Ectodermal cell (in vitro differentiated cells): ENCODE measurements around the gene PEX14.

Source experiments
- H3K27ac ChIP-seq: 2 replicates; pipeline ENCODE4 v1.7.0; 2013; ENCODE audit warnings: mild to moderate bottlenecking, low read depth, low read length; ENCODE audit not compliant: insufficient read depth, poor library complexity, severe bottlenecking
- H3K27me3 ChIP-seq: 2 replicates; pipeline ENCODE4 v1.7.0; 2013; ENCODE audit warnings: mild to moderate bottlenecking, low read length; ENCODE audit not compliant: insufficient read depth, control insufficient read depth, poor library complexity, severe bottlenecking
- H3K36me3 ChIP-seq: one replicate; pipeline ENCODE4 v1.7.0; 2013; ENCODE audit warnings: low read length; ENCODE audit not compliant: control insufficient read depth, insufficient read depth
- H3K4me1 ChIP-seq: one replicate; pipeline ENCODE4 v1.7.0; 2013; ENCODE audit warnings: low read length; ENCODE audit not compliant: control insufficient read depth, insufficient read depth
- H3K4me3 ChIP-seq: 2 replicates; pipeline ENCODE4 v1.7.0; 2013; ENCODE audit warnings: low read depth, low read length, control low read depth; ENCODE audit not compliant: insufficient read depth
- H3K9me3 ChIP-seq: 2 replicates; pipeline ENCODE4 v1.7.0; 2013; ENCODE audit warnings: mild to moderate bottlenecking, low read length, moderate library complexity; ENCODE audit not compliant: control insufficient read depth
- WGBS, 2 experiments: methylation state at CpG; one replicate each; pipeline ENCODE4 v1.1.7; 2013; ENCODE audit warnings: missing lambda C conversion rate in 2 of 2; 5-methylcytosine and 5-hydroxymethylcytosine counted together

Gene PEX14

DNA sequence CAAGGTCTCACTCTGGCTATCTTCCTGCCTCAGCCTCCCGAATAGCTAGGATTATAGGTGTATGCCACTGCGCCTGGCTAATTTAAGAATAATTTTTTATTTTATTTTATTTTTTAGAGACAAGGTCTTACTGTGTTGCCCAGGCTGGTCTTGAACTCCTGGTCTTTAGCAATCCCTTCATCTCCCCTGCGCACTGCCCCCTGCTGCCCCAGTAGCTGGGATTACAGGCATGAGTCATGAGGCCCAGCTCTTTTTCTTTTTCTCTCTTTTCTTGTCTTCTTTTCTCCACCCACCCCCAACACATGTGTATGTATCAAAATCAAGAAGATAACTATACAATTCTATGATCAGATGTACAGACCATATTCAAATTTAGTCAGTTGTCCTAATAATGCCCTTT, 87.2 kb downstream of the PEX14 start:
- WGBS, 2 experiments: 86 to 97% methylated on average over 1 of the region's 3 CpGs
- Histone ChIP-seq H3K36me3 (no peaks in the 10 kb centered on the region), H3K4me3 (no peak overlapping the region), H3K9me3 (no peaks in the 10 kb centered on the region), H3K27ac (no peak overlapping the region), H3K27me3 (no peaks in the 10 kb centered on the region), H3K4me1 (no peaks in the 10 kb centered on the region)

DNA sequence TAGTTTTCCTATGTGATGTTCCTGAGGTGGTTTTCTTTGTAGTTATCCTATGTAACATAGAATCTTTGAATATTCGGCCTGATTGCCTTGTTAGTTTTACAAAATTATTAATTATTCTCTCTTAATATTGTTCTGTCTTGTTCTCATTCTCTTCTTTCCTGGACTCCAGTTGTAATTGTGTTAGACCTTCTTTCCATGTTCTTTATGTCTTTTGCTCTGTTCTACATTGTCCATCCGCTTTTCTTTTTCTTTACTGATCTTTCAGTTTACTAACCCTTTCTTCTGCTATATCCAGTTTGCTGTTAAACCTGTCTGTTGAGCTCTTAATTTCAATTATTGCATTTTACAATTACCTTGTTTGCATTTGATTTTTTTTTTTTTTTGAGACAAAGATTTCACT, 89.3 kb downstream of the PEX14 start:
- no peaks in the 10 kb centered on the region for H3K9me3 ChIP-seq
- no peaks in the 10 kb centered on the region for H3K36me3 ChIP-seq
- H3K4me3 ChIP-seq: no peak overlapping the region
- no peak overlapping the region for H3K27ac ChIP-seq
- no peaks in the 10 kb centered on the region for H3K27me3 ChIP-seq
- no peaks in the 10 kb centered on the region for H3K4me1 ChIP-seq
- WGBS, 2 experiments: 96 to 100% methylated on average over 1 to 2 of the region's 2 CpGs

DNA sequence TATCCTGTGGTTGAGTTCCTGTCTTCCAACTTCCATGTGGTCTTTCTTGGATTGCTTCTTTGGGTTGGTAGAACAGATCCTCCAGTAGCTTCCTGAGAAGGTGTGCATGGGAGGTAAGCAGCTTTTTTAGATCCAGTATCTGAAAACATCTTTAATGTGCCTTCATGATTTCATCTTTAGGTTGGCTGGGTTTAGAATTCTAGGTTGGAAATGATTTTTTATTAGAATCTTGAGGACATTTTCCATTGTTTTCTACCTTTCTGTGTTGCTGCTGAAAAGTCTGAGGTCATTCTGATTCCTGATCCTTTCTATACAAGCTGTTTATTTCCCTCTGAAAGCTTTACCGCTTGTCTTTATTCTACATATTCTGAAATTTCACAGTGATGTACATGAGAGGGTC, 94.8 kb downstream of the PEX14 start:
- Histone ChIP-seq H3K27ac (no peak overlapping the region), H3K27me3 (no peaks in the 10 kb centered on the region), H3K9me3 (no peaks in the 10 kb centered on the region), H3K4me1 (no peaks in the 10 kb centered on the region), H3K4me3 (no peak overlapping the region), H3K36me3 (no peaks in the 10 kb centered on the region)
- WGBS, 2 experiments: 86% methylated on average over 1 of the region's 1 CpG; no CpG with 5 or more reads in 1 of the 2 experiments

DNA sequence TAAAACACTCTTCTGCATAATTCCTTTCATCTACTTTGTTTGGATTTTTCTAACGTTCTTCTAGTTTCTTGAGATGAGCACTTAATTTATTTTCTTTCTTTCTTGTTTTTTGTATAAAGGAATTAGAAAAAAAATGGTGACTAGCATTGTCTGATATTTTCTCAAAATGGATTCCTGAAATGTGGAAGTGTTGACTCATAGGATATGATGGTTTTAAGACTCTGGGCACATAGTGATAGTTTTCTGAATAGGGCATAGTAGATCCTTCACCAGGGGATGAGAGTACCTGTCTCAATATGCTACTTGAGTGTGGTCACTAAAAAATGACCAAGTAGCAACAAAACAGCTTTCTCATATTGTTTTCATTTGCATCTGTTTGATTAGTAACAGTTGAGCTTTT, 100.9 kb downstream of the PEX14 start:
- H3K27me3 ChIP-seq: no peaks in the 10 kb centered on the region
- H3K4me1 ChIP-seq: no peaks in the 10 kb centered on the region
- no peaks in the 10 kb centered on the region for H3K36me3 ChIP-seq
- H3K27ac ChIP-seq: no peak overlapping the region
- WGBS, 2 experiments: 73 to 100% methylated on average over 1 of the region's 1 CpG
- no peaks in the 10 kb centered on the region for H3K9me3 ChIP-seq
- no peak overlapping the region for H3K4me3 ChIP-seq

DNA sequence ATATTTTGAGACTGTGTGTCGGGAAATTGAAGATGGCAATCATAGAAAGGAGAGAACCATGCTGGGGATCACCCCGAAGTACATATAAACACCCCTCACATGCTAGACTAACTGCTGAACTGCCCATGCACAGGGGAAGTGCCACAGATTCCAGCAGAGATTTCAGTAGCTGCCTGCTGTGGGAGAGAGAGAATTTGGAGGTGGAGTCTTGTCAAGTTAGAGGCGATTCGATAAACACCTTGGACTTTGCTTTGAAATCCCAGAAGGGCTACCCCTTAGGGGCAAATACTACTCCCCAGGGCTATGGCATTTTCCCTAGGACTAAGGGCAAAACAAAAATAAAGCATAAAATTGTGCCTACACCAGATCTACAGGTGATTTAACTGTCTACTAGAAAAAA, 103.3 kb downstream of the PEX14 start:
- Histone ChIP-seq H3K36me3 (no peaks in the 10 kb centered on the region), H3K27me3 (no peaks in the 10 kb centered on the region), H3K9me3 (no peaks in the 10 kb centered on the region), H3K4me1 (no peaks in the 10 kb centered on the region), H3K27ac (no peak overlapping the region), H3K4me3 (no peak overlapping the region)
- 74 to 82% methylated on average over 4 of the region's 4 CpGs for WGBS, 2 experiments

DNA sequence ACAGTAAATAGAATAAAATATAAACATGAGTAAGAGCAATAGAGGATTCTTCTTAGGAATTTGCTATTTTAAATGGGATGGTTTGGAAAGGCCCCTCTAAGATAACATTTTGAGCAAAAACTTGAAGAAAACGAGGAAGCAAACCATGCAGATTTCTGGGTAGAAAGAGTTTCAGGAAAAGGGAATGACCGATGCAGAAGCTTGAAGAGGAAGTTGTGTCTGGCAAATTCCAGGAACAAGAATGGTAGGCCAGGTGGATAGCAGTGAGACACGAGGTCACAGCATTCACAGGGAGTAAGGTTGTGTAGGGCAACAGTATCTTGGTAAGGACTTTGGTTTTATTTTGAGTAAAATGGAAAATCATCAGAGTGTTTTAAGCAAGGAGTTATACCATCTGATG, 108.9 kb downstream of the PEX14 start:
- Histone ChIP-seq H3K27ac (no peak overlapping the region), H3K4me1 (no peaks in the 10 kb centered on the region), H3K36me3 (no peaks in the 10 kb centered on the region), H3K9me3 (no peaks in the 10 kb centered on the region), H3K4me3 (no peak overlapping the region), H3K27me3 (no peaks in the 10 kb centered on the region)
- WGBS, 2 experiments: 77 to 79% methylated on average over 3 of the region's 3 CpGs

DNA sequence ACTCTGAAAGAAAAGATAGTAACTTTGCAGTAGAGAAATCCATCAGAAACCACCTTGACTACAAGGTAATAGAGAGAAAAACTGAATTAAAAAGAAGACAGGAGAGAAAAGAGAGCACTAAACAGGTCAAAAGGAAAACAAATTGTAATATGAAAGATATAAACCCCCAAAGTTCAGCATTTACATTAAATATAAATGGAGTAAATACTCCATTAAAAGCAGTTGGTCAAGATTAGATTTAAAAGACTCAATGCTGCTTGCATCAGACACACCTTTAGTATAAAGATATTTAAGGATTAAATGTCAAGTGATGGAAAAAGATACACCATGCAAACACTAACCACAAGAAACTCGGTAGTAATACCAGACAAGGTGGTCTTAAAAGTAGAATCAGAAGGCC, 110.5 kb downstream of the PEX14 start:
- H3K4me3 ChIP-seq: no peak overlapping the region
- 88 to 89% methylated on average over 1 of the region's 1 CpG for WGBS, 2 experiments
- no peaks in the 10 kb centered on the region for H3K4me1 ChIP-seq
- no peaks in the 10 kb centered on the region for H3K27me3 ChIP-seq
- no peaks in the 10 kb centered on the region for H3K36me3 ChIP-seq
- H3K27ac ChIP-seq: no peak overlapping the region
- H3K9me3 ChIP-seq: no peaks in the 10 kb centered on the region

DNA sequence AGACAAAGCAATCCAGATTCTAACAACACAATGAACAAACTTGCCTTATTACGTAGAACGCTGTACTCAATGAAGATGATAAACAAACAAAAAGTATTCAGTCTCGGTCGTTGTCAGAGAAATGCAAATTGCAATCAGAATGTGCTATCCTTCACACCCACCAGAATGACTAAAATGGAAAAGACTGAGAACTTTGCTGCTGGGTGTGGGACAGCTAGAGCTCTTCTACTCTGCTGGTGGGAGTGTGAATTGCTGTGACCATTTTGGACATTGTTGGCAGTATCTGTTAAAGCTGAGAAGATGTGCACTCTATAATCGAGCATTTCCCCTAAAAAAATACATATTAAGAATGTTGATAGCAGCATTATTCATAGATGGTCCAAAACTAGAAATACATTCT, 111.4 kb downstream of the PEX14 start:
- Histone ChIP-seq H3K36me3 (no peaks in the 10 kb centered on the region), H3K4me3 (no peak overlapping the region), H3K27me3 (no peaks in the 10 kb centered on the region), H3K4me1 (no peaks in the 10 kb centered on the region), H3K27ac (no peak overlapping the region), H3K9me3 (no peaks in the 10 kb centered on the region)
- 96 to 97% methylated on average over 4 of the region's 5 CpGs for WGBS, 2 experiments

DNA sequence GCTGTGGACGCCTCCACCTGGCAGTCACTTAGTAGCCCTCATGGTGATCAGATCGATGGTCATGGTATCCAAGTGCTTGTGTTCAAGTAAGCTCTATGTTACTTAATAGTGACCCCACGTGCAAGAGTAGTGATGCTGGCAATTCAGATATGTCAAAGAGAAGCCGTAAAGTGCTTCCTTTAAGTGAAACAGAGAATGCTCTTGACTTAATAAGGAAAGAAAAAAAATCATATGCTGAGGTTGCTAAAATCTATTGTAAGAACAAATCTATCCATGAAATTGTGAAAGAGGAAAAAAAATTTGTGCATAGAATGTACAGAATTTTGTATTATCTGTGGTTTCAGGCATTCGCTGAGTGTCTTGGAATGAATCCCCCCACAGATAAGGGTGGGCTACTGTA, 113.9 kb downstream of the PEX14 start:
- Histone ChIP-seq H3K27me3 (no peaks in the 10 kb centered on the region), H3K9me3 (no peaks in the 10 kb centered on the region), H3K27ac (no peak overlapping the region), H3K36me3 (no peaks in the 10 kb centered on the region), H3K4me1 (no peaks in the 10 kb centered on the region), H3K4me3 (no peak overlapping the region)
- 94 to 95% methylated on average over 4 of the region's 5 CpGs for WGBS, 2 experiments

DNA sequence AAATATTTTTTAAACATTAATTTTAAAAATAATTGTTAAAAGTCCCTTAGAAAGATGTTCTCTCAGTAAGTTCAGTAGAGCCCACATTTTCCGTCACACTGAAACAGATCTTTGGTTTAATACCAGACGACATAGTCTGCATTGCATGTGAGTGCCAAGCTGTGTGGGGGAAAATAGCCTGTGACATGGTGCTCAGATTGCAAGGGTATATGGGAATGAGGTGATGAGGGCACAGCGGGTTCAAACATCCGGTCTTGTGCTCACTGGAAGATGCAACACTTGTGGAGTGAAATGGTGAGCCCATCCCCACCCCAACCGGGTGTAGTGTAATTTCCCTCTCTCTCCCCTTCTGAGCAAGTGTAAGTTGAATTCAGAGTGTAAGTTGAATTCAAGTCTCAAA, 114.3 kb downstream of the PEX14 start:
- H3K27me3 ChIP-seq: no peaks in the 10 kb centered on the region
- WGBS, 2 experiments: 92 to 94% methylated on average over 5 of the region's 5 CpGs
- H3K9me3 ChIP-seq: no peaks in the 10 kb centered on the region
- H3K36me3 ChIP-seq: no peaks in the 10 kb centered on the region
- H3K4me1 ChIP-seq: peaks cover under 1% of the 10 kb centered on the region
- no peak overlapping the region for H3K4me3 ChIP-seq
- H3K27ac ChIP-seq: no peak overlapping the region

DNA sequence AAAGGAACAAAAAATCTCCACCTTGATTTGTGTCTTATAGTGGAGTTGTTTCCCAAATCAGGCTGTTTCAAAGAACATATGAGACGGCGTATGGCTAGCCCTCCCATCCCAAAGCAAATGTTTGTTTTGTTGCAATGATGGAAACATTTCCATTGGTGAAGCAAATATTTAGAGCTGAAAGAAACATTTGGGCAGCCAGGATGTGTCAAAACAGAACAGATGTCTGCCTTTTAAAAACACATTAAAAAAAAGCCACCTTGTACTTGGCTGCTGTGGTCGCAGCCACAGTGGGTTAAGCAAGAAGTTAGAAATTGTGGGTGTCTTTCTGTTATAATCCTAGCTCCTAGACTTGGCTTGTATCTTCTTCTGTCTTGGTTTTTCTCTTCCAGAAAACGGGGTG, 116.3 kb downstream of the PEX14 start:
- H3K27me3 ChIP-seq: no peaks in the 10 kb centered on the region
- no peak overlapping the region for H3K27ac ChIP-seq
- H3K4me3 ChIP-seq: no peak overlapping the region
- no peaks in the 10 kb centered on the region for H3K9me3 ChIP-seq
- H3K4me1 ChIP-seq: peaks cover 8% of the 10 kb centered on the region
- WGBS, 2 experiments: 72 to 74% methylated on average over 4 of the region's 4 CpGs
- H3K36me3 ChIP-seq: no peaks in the 10 kb centered on the region
